H1 (cell line): ENCODE measurements around the gene TRAPPC8. TPM values are rescaled to one million over a fixed set of nuclear protein-coding genes. Genes with fewer than 3 reads are reported as not detected.

ENCODE experiments used
- CTCF ChIA-PET: fragments of 300-600 bp; sonication (Branson Sonifier 250); formaldehyde crosslinking; loops from one replicate; lab custom pipeline; 2021; ENCODE audit not compliant: partially characterized antibody; lab: Charles Lee
- POLR2A ChIA-PET: fragments of 300-600 bp; sonication (Branson Sonifier 250); formaldehyde crosslinking; loops from one replicate; lab custom pipeline; 2021; ENCODE audit warnings: inconsistent platforms; ENCODE audit not compliant: partially characterized antibody; lab: Charles Lee
- DNase-seq, 2 experiments: peaks; one replicate each; pipeline versions ENCODE4 v3.0.0 to v3.0.0-alpha.2; 2010 to 2022; ENCODE audit warnings: low spot score in 2 of 2, low read depth in 1 of 2, mixed read lengths in 1 of 2
- FAIRE-seq: peaks from 2 replicates; lab custom pipeline; 2011; peaks lifted over from hg19 to GRCh38; lab: Jason Lieb, UNC
- H2AFZ ChIP-seq: 2 replicates; pipeline ENCODE4 v1.8.1; 2012; ENCODE audit warnings: low read length, inconsistent platforms
- H2AK5ac ChIP-seq: 2 replicates; pipeline ENCODE4 v1.6.1; 2013; ENCODE audit warnings: low read depth, low read length
- H2BK120ac ChIP-seq: replicated peaks from 2 replicates; pipeline ENCODE3; 2013; ENCODE audit warnings: low read depth, low read length, inconsistent platforms
- H2BK12ac ChIP-seq: 2 replicates; pipeline ENCODE4 v1.6.1; 2013; ENCODE audit warnings: low read depth, low read length
- H2BK15ac ChIP-seq: 2 replicates; pipeline ENCODE4 v1.6.1; 2013; ENCODE audit warnings: low read length
- H2BK20ac ChIP-seq: 2 replicates; pipeline ENCODE4 v1.6.1; 2013; ENCODE audit warnings: low read length
- H2BK5ac ChIP-seq: 2 replicates; pipeline ENCODE4 v1.6.1; 2013; ENCODE audit warnings: low read depth, low read length
- H3K14ac ChIP-seq: 2 replicates; pipeline ENCODE4 v1.6.1; 2013; ENCODE audit warnings: inconsistent platforms; ENCODE audit not compliant: insufficient read length
- H3K18ac ChIP-seq: 2 replicates; pipeline ENCODE4 v1.6.1; 2013; ENCODE audit warnings: low read length; ENCODE audit errors: extremely low read depth
- H3K23ac ChIP-seq: 2 replicates; pipeline ENCODE4 v1.6.1; 2013; ENCODE audit warnings: inconsistent platforms; ENCODE audit not compliant: insufficient read length
- H3K23me2 ChIP-seq: 2 replicates; pipeline ENCODE4 v1.6.1; 2013; ENCODE audit warnings: low read depth, low read length
- H3K27ac ChIP-seq: 2 replicates; pipeline ENCODE4 v1.6.1; 2011; ENCODE audit warnings: low read depth, low read length, inconsistent platforms
- H3K27me3 ChIP-seq, 4 experiments: replicated peaks in 1 of 4; 1 replicate in 1 of 4; 2 replicates in 3 of 4; pipeline versions ENCODE4 v1.6.1 to v1.8.1; 2011 to 2013; ENCODE audit warnings: low read length in 3 of 4, mild to moderate bottlenecking in 3 of 4, inconsistent platforms in 2 of 4, mixed read lengths in 2 of 4, moderate library complexity in 1 of 4; ENCODE audit not compliant: control insufficient read depth in 3 of 4, insufficient read depth in 3 of 4; ENCODE audit errors: extremely low read depth in 1 of 4
- H3K36me3 ChIP-seq, 4 experiments: 2 replicates each; pipeline versions ENCODE4 v1.6.1 to v1.8.1; 2011 to 2013; ENCODE audit warnings: mild to moderate bottlenecking in 4 of 4, low read length in 3 of 4, moderate library complexity in 2 of 4, control low read depth in 1 of 4, inconsistent platforms in 1 of 4; ENCODE audit not compliant: insufficient read depth in 4 of 4, control insufficient read depth in 2 of 4
- H3K4ac ChIP-seq: replicated peaks from 2 replicates; pipeline ENCODE3; 2013; ENCODE audit warnings: low read length, low read depth, mixed read lengths, inconsistent platforms; ENCODE audit not compliant: insufficient read length
- H3K4me1 ChIP-seq, 4 experiments: replicated peaks in 1 of 4; 1 replicate in 1 of 4; 2 replicates in 3 of 4; pipeline versions ENCODE4 v1.6.1 to v1.8.1; 2011 to 2013; ENCODE audit warnings: low read length in 3 of 4, inconsistent platforms in 2 of 4, mixed read lengths in 1 of 4; ENCODE audit not compliant: insufficient read depth in 4 of 4, control insufficient read depth in 3 of 4
- H3K4me2 ChIP-seq, 2 experiments: 2 replicates each; pipeline versions ENCODE4 v1.6.1 to v1.8.1; 2011 to 2013; ENCODE audit warnings: low read depth in 2 of 2, low read length in 2 of 2, control low read depth in 1 of 2, inconsistent platforms in 1 of 2, mild to moderate bottlenecking in 1 of 2; ENCODE audit not compliant: insufficient read depth in 1 of 2
- H3K4me3 ChIP-seq, 4 experiments: fragments of 200-600, 300-600 bp in 1 of 4; sonication (generic), shearing (Covaris generic), sonication (Bioruptor Twin) in 1 of 4; 2 replicates each; pipeline versions ENCODE4 v1.5.1 to v1.8.1; 2011 to 2016; ENCODE audit warnings: low read length in 4 of 4, low read depth in 3 of 4, control low read depth in 2 of 4, inconsistent platforms in 2 of 4, mild to moderate bottlenecking in 2 of 4, mixed read lengths in 1 of 4, moderate library complexity in 1 of 4; ENCODE audit not compliant: insufficient read depth in 2 of 4; ENCODE audit errors: extremely low read depth in 1 of 4
- H3K56ac ChIP-seq: replicated peaks from 2 replicates; pipeline ENCODE3; 2013; ENCODE audit warnings: low read depth, mild to moderate bottlenecking, mixed read lengths, low read length, inconsistent platforms; ENCODE audit not compliant: insufficient read length
- H3K79me1 ChIP-seq: 2 replicates; pipeline ENCODE4 v1.6.1; 2013; ENCODE audit warnings: low read depth, low read length, control low read depth
- H3K79me2 ChIP-seq, 2 experiments: 2 replicates each; pipeline versions ENCODE4 v1.6.1 to v1.8.1; 2012 to 2013; ENCODE audit warnings: low read length in 2 of 2, mild to moderate bottlenecking in 2 of 2, inconsistent platforms in 1 of 2; ENCODE audit not compliant: insufficient read depth in 2 of 2, control insufficient read depth in 1 of 2
- H3K9ac ChIP-seq, 4 experiments: replicated peaks in 1 of 4; 1 replicate in 1 of 4; 2 replicates in 3 of 4; pipeline versions ENCODE4 v1.6.1 to v1.8.1; 2011 to 2013; ENCODE audit warnings: low read depth in 3 of 4, low read length in 3 of 4, control low read depth in 2 of 4, mild to moderate bottlenecking in 2 of 4, moderate library complexity in 2 of 4, inconsistent platforms in 1 of 4; ENCODE audit errors: extremely low read depth in 1 of 4
- H3K9me3 ChIP-seq, 2 experiments: 2 replicates each; pipeline versions ENCODE4 v1.6.1 to v1.8.1; 2012 to 2013; ENCODE audit warnings: mild to moderate bottlenecking in 2 of 2, moderate library complexity in 2 of 2, control low read depth in 1 of 2, inconsistent platforms in 1 of 2, low read depth in 1 of 2, low read length in 1 of 2, mixed read lengths in 1 of 2; ENCODE audit not compliant: insufficient read depth in 2 of 2
- H4K20me1 ChIP-seq, 2 experiments: replicated peaks in 1 of 2; 2 replicates each; pipeline versions ENCODE3 to v1.8.1; 2011 to 2013; ENCODE audit warnings: inconsistent platforms in 2 of 2, low read length in 2 of 2, mild to moderate bottlenecking in 1 of 2; ENCODE audit not compliant: insufficient read depth in 2 of 2, control insufficient read depth in 1 of 2
- H4K5ac ChIP-seq: 2 replicates; pipeline ENCODE4 v1.6.1; 2013; ENCODE audit warnings: low read length, low read depth, mixed read lengths, inconsistent platforms; ENCODE audit not compliant: insufficient read length
- H4K8ac ChIP-seq: 2 replicates; pipeline ENCODE4 v1.8.0; 2013; ENCODE audit warnings: mild to moderate bottlenecking, moderate library complexity, low read length, inconsistent platforms; ENCODE audit not compliant: insufficient read depth; ENCODE audit errors: extremely low read depth
- H4K91ac ChIP-seq: replicated peaks from 2 replicates; pipeline ENCODE3; 2013; ENCODE audit warnings: low read length, mixed read lengths, inconsistent platforms; ENCODE audit not compliant: insufficient read length
- BRCA1 ChIP-seq: IDR thresholded peaks from 2 replicates; pipeline ENCODE4 v1.6.1; 2012; ENCODE audit warnings: low read depth, low read length, improper control_type of control experiment
- CREB1 ChIP-seq: IDR thresholded peaks from 2 replicates; pipeline ENCODE4 v1.6.1; 2012; ENCODE audit warnings: inconsistent platforms
- CTBP2 ChIP-seq: IDR thresholded peaks from 2 replicates; pipeline ENCODE4 v1.7.0; 2011; ENCODE audit warnings: borderline replicate concordance, mild to moderate bottlenecking, moderate library complexity, mixed read lengths, low read length; ENCODE audit not compliant: insufficient read depth, insufficient read length
- EGR1 ChIP-seq: IDR thresholded peaks from 2 replicates; pipeline ENCODE4 v1.6.1; 2011; ENCODE audit warnings: low read depth, low read length, borderline replicate concordance
- KDM1A ChIP-seq: fragments of 200-600, 300-600 bp; sonication (generic); IDR thresholded peaks from 2 replicates; pipeline ENCODE4 v1.7.1; 2016; ENCODE audit warnings: mild to moderate bottlenecking, low read length, borderline replicate concordance
- MAFK ChIP-seq: IDR thresholded peaks from 2 replicates; pipeline ENCODE4 v1.6.1; 2012; ENCODE audit warnings: low read depth, mild to moderate bottlenecking, improper control_type of control experiment, low read length
- MAX ChIP-seq: IDR thresholded peaks from 2 replicates; pipeline ENCODE4 v1.6.1; 2012; ENCODE audit warnings: inconsistent platforms
- SUZ12 ChIP-seq: fragments of 200-600 bp; sonication (generic); IDR thresholded peaks from 2 replicates; pipeline ENCODE4 v1.6.1; 2012; ENCODE audit warnings: mild to moderate bottlenecking, inconsistent platforms, low read length, moderate library complexity, mixed read lengths
- TAF7 ChIP-seq: optimal IDR thresholded peaks from 2 replicates; pipeline ENCODE3; 2011; ENCODE audit warnings: low read depth, mild to moderate bottlenecking, inconsistent platforms, low read length, moderate library complexity, borderline replicate concordance
- TEAD4 ChIP-seq: IDR thresholded peaks from 2 replicates; pipeline ENCODE4 v1.6.1; 2012; ENCODE audit warnings: low read depth, low read length, inconsistent platforms, mixed read lengths
- WGBS, 2 experiments: shearing (Covaris generic) in 1 of 2; methylation state at CpG; one replicate each; pipeline versions ENCODE4 v1.1.6 to v1.1.7; 2013 to 2015; ENCODE audit warnings: low lambda C conversion rate in 2 of 2, mixed read lengths in 2 of 2, inconsistent platforms in 1 of 2, low coverage in 1 of 2, missing lambda C conversion rate in 1 of 2; ENCODE audit not compliant: insufficient replicate concordance in 2 of 2, insufficient coverage in 1 of 2, insufficient read length in 1 of 2; ENCODE audit errors: extremely low coverage in 1 of 2, missing lambda C conversion rate in 1 of 2; 5-methylcytosine and 5-hydroxymethylcytosine counted together
- polyA plus RNA-seq, 7 experiments: library from polyadenylated mRNA; depleted of rRNA in 3 of 7; stranded (reverse) in 5 of 7; unstranded in 2 of 7; fragments of >200 nt in 5 of 7; fragments of 200-250 nt in 2 of 7; gene quantifications; 1 replicate in 5 of 7; 2 replicates in 1 of 7; 4 replicates in 1 of 7; pipeline versions ENCODE4 v1.2.1 to v1.2.3, GENCODE V29; 2011 to 2013; ENCODE audit warnings: missing spikeins in 2 of 7, mixed read lengths in 2 of 7
- total RNA-seq: library from RNA; stranded (reverse); fragmentation: NEBNext Ultra II Directional; extraction: Animal tissue kit (Norgen Biotek cat#: 25700); gene quantifications from 2 replicates; pipeline ENCODE4 v1.2.1, GENCODE V29; 2021
- TF ChIP-seq, protein P1 (sequence below): IDR thresholded peaks from 2 replicates; pipeline ENCODE4 v1.6.1; 2012; ENCODE audit warnings: low read length, inconsistent platforms

Gene TRAPPC8
- total and polyA plus RNA-seq, 2 of the 8 experiments (the other 6 are each of a cell fraction or from before 2014, with no cell fraction given): 43.6 to 56.5 TPM

DNA sequence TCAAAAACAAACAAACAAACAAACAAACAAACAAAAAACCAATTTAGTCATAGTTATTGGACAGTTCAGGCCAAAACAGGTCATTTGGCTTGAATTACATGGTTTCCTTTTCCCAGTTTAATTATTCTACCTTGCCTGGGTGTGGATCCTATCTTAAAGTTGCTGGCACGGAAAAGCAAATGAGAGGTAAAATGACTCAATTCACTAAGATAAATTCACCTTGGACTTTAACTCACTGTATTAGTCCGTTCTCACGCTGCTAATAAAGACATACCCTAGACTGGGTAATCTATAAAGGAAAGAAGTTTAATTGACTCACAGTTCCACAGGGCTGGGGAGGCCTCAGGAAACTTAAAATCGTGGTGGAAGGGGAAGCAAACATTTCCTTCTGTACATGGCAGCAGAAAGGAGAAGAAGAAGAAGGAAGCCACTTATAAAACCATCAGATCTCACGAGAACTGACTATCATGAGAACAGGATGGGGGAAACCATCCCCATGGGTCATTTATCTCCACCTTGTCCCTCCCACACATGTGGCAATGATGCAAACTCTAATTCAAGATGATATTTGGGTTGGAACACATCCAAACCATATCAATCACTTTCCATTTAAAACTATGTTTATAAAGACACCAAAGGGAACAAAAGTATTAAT is 22.5 kb upstream of the TRAPPC8 start:
- FAIRE-seq (no peak), DNase-seq (no peak)
- H2BK120ac ChIP-seq: no peak overlapping the region
- no peak overlapping the region for H3K9ac ChIP-seq
- no peak overlapping the region for H2AK5ac ChIP-seq
- H3K4me3 ChIP-seq: no peak overlapping the region
- no peak overlapping the region for H4K91ac ChIP-seq
- no peak overlapping the region for H3K4me2 ChIP-seq
- H2BK20ac ChIP-seq: no peak overlapping the region
- no peak overlapping the region for H3K4ac ChIP-seq
- no peaks in the 10 kb centered on the region for H3K79me2 ChIP-seq
- no peaks in the 10 kb centered on the region for H3K79me1 ChIP-seq
- no peak overlapping the region for H2BK15ac ChIP-seq
- H2BK12ac ChIP-seq: no peak overlapping the region
- POLR2A ChIA-PET: no interaction called here
- H3K36me3 ChIP-seq: no peaks in the 10 kb centered on the region
- no peak overlapping the region for H3K18ac ChIP-seq
- H3K9me3 ChIP-seq: no peaks in the 10 kb centered on the region
- H2AFZ ChIP-seq: no peak overlapping the region
- H2BK5ac ChIP-seq: no peak overlapping the region
- no peaks in the 10 kb centered on the region for H3K4me1 ChIP-seq
- H4K8ac ChIP-seq: no peak overlapping the region
- H3K23ac ChIP-seq: no peak overlapping the region
- H3K23me2 ChIP-seq: no peaks in the 10 kb centered on the region
- CTCF ChIA-PET: interaction anchor here (1.8 kb wide), 1 partner anchor 240 kb away, joined by 4 read pairs; no protein-coding TSS in a partner anchor
- H3K14ac ChIP-seq: no peak overlapping the region
- H4K5ac ChIP-seq: no peak overlapping the region
- H4K20me1 ChIP-seq: no peaks in the 10 kb centered on the region
- no peaks in the 10 kb centered on the region; a peak in 1 of 7 replicates for H3K27me3 ChIP-seq
- WGBS, 2 experiments: 84% methylated on average over 5 of the region's 5 CpGs; no CpG with 5 or more reads in 1 of the 2 experiments
- H3K56ac ChIP-seq: no peak overlapping the region
- no peak overlapping the region for H3K27ac ChIP-seq
- TF ChIP-seq BRCA1: no peak
- no peak for TF ChIP-seq TEAD4
- TF ChIP-seq, protein P1, sequence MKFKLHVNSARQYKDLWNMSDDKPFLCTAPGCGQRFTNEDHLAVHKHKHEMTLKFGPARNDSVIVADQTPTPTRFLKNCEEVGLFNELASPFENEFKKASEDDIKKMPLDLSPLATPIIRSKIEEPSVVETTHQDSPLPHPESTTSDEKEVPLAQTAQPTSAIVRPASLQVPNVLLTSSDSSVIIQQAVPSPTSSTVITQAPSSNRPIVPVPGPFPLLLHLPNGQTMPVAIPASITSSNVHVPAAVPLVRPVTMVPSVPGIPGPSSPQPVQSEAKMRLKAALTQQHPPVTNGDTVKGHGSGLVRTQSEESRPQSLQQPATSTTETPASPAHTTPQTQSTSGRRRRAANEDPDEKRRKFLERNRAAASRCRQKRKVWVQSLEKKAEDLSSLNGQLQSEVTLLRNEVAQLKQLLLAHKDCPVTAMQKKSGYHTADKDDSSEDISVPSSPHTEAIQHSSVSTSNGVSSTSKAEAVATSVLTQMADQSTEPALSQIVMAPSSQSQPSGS: no peak
- TF ChIP-seq KDM1A: no peak
- TF ChIP-seq TAF7: no peak
- no peak for TF ChIP-seq CTBP2
- no peak for TF ChIP-seq MAX
- TF ChIP-seq SUZ12: no peak
- no peak for TF ChIP-seq MAFK
- no peak for TF ChIP-seq CREB1
- TF ChIP-seq EGR1: no peak
